Stimulated activated CD4-positive, alpha-beta T cell treated with anti-CD3 and anti-CD28 coated beads, Interleukin-1b, Interleukin-23, amount 100 ng/mL, for 48 hours (primary cell): ENCODE results near the gene DPY30.

ENCODE experiments used
- DNase-seq: peaks from one replicate; pipeline ENCODE4 v3.0.0-alpha.2; 2020

The DPY30 gene

DNA sequence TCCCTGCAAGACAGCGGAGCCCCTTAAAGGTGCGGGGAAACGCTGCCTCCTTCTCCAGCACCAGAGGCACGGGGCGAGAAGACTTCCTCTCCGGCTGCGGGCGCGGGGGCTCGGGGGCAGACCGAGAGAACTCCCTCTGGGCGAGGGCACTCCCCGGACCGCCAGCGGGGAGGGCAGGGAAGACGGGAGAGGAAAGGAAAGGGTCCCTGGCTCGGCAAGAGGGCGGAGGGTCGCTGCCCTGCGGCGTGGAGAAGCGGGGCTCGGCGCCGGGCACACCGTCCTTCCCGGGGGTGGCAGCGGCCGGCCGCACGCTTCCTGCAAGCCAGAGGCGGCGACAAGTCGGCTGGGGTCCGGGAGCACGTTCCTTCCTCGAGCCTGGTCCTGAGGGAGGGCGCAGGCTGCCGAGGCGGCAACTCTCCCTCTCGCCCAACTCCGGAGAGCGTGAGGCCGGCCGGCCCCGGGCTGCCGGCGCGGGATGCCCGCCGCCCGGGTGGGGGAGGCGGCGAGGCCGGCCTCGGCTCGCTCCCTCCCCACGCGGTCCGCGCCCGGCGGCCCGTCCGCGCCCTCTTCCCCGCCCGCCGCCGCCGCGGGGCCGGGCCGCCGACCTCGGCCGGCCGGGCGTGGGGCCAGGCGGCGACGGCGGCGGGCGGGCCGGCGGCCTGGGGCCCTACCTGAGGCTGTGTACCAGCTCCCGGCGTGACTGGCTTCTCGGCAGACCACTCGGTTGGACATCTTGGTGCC is 29.9 kb downstream of the DPY30 start:
- peak; percentile 28 for DNase-seq

DNA sequence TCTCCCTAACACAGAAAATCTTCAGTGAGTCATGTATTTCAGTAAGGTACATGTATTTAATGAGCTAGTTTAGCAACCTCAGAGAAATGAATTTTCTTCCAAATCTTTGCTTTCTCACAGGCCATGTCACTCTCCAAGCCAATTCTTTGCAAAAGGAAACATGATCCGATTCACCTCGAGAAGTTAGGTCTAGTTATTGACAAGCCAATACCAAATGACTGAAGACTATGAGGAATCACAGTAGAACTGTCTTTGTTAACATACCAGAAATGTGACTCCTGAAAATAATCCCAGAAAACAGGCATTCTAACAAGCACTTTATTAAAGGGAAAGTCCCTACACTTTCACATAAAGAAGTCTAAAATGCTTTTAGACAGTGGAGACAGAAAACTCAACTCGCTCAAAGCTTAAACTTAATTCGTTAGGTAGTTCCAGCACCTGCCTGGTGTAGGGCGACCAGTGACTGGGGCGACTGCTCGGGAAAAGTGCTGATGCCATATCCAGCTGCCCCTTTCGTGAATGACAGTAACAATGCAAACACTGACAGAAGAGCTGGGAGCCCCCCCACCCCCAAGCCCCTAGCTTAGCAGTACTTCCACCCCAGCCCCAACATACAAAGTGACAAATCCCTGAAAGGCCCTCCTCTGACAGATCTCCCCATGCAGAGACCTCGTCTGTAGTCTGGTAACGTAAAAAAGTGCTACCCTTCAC is 30.6 kb downstream of the DPY30 start:
- DNase-seq: peak; percentile 19

DNA sequence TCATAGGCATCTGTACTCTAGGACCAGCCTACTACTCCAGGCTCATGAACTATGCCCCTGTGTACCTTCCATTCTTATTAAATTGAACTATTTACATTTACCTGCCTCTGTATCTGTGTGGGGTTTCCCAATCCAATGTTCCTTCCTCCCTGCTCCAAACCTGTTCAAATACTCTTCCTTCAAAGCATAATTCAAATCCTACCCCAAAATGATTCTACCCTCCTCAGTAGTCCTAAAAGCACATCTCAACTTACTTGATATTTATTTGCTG is 32.5 kb downstream of the DPY30 start:
- no peak for DNase-seq

DNA sequence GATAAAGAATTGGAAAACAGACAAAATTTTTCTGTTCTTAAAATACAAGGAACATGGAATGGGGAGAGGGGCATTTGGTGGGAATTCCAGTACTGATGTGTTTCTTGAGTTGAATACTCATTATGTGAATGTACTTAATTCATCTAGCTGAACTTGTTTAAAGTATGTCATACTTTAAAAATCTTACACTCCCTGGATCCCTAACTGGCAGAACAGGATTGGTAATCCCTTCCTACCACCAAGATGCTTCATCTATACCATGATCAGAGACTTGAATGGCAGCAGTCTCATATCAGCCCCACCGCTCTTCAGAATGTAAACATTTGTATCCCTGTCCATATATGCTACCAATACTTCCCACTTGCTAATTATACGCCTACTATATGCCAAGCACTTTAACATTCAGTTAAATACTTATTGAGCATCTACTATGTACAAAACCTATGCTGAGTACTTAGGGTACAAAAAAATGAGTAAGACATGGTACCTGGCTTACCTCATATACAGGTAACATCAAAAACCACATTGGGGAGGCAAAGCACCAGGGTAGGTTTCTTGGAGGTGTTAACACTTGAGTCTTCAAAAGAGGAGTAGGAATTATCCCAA is 34.1 kb downstream of the DPY30 start:
- no peak for DNase-seq

DNA sequence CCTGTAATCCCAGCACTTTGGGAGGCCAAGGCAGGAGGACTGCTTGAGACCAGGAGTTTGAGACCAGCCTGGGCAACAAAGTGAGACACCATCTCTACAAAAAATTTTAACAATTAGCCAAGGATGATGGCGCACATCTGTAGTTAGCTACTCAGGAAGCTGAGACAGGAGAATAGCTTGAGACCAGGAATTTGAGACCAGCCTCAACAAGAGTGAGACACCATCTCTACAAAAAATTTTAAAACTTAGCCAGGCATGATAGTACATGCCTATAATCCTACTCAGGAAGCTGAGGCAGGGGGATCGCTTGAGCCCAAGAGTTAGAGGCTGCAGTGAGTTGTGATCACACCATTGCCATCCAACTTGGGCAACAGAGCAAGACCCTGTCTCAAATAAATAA is 35.8 kb downstream of the DPY30 start:
- no peak for DNase-seq

DNA sequence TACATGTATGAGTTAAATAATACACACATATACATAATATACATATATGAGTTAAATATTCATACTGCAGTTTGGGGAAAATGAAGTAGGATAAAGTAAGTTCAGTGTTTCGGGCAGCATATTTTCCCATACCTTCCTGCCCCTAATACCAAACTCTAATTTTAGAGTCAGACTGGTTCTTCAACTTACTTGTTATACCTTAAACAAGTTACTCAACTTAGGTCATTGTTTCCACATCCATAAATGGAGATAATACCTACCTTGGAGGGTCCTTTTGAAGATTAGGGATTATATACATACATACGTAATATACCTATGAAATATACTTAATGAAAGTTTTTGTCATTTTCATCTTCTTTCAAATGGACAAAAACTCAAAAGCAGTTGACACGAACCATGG is 37.2 kb downstream of the DPY30 start:
- DNase-seq: no peak

DNA sequence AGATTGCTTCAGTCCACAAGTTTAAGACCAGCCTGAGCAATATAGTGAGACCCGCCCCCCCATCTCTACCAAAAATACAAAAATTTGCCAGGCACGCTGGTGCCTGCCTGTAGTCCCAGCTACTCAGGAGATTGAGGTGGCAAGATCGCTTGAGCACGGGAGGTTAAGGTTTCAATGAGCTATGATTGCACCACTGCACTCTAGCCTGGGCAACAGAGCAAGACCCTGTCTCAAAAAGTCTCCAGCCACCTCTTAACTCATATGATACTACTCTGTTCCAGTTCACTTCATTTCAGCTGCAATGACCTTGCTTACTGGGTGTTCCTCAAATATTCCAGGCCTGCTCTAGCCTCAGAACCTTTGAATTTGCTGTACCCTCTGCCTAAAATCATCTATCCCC is 40.2 kb downstream of the DPY30 start:
- no peak for DNase-seq

DNA sequence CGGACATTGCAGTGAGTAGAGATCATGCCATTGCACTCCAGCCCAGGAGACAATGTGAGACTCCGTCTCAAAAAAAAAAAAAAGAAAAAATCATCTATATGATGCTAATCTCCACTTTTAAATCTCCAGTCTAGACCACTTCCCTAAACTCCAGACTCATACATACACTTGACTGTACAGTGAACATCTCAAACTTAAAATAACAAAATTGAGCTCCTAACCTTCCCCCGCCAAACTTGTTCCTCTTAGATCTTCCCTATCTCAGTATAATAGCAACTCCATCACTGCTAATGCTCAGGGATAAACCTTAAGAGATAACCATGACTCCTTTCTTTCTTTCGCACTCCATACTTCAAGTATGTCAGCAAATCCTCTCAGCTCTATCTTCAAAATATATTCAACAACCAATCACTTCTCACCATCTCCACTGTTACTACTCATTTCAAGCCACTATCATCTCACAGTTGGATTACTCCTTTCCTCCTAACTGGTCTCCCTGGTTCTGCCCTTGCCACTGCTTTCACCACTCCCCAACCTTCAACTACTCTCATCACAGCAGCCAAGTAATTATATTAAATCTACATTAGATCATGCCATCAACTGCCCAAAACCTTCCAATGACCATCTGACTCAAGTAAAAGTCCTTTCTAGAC is 40.7 kb downstream of the DPY30 start:
- DNase-seq: no peak

DNA sequence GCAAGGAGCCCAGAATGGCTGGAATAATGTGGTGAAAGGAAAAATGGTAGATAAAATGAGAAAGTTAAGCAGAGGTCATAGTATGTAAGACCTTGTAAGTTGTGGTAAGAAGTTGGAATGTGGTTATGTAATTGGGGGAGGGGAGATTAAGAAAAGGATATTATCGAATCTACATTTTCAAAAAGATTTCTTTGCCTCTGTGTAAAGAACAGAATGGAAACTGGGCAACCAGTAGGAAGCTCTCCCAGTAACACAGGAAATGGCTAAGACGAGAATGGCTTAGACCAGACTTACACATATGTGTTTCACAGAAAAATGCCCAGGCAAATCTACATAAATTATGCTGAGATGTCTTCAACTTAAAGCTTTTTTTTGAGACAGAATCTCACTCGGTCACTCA is 42.0 kb downstream of the DPY30 start:
- no peak for DNase-seq

DNA sequence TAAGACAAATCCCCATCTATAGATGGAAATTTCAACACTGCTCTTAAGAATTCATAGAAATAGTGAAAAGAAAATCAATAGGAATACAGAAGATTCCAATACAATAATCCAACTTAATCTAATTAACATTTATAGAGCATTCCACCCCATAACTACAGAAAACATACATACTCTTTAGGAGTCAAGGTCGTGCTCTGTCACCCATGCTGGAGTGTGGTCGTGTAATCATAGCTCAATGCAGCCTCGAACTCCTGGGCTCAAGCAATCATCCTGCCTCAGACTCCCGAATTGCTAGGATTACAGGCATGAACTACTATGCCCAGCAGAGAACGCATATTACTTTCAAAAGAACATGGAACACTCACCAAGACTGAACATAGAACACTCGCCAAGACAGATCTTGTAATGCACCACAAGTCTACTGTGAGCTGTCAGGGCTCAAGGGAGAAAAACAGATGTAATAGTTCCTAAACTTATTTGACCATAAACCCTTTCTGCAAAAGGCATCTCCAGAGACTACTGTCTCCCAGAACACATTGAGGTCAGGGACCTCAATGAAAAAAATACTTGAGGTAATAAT is 42.9 kb downstream of the DPY30 start:
- no peak for DNase-seq

DNA sequence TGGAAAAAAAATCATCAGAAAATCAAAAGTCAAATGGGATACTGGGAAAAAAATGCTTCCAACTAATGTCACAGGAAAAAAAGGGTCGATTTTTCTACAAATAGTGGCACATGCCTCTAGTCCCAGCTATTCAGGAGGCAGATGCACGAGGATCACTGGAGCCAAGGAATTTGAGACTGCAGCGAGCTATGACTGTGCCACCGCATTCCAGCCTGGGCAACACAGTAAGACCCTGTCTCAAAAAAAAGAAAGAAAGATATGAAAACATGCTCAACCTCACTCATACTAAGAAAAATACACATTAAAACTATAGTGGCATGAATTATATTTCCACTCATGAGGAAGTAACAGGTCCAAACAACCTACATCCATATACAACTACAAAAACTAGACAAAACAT is 46.7 kb downstream of the DPY30 start:
- no peak for DNase-seq

DNA sequence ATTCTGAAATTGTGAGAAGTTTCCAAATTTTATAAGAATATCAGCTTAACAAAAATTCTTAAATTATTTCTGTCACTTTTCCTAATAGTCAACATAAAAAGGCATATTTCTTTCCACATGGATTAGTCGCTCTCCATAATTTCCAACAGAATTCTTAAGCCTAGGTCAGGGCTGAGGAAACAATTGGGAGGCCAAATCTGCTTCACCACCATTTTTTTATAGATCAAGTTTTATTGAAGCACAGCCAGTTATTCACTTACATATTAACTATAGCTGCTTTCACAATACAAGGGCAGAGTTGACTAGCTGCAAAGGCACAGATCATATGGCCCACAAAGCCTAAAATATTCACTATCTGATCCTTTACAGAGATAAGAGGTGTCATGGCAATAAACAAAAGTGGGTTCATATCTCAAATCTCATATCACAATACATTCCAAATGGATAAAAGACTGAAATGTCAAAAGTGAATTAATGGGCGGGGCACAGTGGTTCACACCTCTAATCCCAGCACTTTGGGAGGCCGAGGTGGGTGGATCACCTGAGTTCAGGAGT is 47.5 kb downstream of the DPY30 start:
- DNase-seq: no peak

DNA sequence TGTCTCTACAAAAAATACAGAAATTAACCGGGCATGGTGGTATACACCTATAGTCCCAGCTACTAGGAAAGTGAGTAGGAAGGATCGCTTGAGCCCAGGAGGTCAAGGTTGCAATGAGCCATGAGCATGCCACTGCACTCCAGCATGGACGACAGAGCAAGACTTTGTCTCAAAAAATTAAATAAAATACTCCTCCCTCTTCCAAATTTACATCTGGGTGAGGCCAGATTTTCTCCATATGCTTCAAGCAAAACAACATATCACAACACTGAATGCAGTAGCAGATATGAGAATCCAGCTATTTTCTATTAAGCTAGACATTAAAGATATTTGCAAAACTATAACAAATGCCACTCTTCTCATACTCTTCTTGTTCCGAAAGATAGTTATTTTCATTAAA is 49.7 kb downstream of the DPY30 start:
- DNase-seq: no peak

DNA sequence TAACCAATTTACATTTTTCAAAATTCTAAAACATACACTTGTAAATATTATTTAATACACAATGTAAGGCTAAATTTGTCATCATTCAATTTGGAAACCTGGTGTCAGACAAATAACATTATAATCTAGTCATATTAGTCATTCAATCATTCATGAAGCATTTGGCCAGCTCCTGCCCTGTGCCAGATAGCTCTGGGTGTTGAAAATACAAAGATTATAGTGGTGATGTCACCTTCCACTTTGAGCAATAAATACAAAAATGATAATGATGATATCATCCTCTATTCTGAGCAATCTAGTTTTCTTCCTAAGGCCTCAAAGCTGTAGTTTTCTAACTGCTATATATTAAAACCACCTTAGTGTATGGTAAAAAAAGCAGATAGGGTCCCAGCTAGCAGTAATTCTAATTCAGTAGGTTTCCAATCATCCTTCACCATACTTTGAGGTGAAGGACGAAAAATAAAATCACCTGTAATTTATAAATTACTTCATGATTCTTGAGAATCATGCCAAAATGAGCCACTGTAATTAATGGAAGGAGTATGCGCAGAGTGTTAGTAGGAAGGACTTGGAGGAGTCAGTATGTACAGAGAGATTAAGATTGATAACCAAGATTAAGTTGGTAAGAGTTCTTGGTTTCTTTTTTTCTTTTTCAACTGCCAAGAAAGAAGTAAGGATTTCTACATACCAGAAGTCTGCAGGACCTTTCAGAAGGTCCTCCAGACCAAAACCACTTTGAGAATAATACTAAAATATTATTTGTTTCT is 52.0 kb downstream of the DPY30 start:
- DNase-seq: peak; percentile 27

DNA sequence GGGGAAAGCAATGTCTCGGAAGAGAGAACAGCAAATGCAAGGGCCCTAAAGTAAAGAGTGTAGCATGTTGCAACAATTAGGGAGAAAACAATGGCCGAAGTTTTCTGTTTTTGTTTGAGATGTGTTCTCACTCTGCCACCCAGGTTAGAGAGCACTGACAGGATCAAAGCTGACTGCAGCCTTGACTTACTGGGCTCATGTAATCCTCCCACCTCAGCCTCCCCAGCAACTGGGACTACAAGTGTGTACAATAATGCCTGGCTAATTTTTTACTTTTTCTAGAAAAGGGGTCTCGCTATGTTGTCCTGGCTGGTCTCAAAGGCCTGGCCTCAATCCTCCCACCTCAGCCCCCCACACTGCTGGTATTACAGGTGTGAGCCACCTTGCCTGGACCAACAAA is 52.7 kb downstream of the DPY30 start:
- DNase-seq: no peak

DNA sequence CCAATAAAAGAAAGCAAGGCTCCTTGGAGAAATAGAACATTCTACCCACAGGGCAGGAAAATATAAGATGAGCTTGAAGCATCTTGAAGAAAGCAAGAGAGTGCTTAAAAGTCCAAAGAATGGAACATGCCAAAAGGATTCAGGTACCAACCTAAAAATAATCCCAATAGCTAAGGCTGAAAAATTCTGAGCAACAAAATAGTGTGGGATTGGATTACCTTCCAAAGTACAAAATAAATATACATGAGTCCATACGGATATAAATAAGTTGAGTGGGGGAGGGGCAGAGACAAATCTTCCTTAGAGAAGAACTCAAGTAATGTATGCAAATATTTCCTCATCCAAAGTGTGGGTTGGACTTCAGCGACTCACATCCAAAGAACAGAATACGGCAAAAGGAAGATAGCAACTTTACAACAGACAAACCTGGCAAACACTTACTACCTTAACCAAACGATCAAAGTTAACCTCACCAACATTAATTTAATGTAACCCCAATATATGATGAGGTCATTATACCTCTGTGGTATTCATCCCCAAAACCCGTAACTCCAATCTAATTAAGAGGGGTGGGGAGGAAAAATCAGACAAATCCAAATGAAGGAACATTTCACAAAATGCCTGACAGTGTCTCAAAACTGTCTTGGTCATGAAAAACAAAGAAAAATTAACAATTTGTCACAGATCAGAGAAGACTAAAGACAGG is 55.7 kb downstream of the DPY30 start:
- no peak for DNase-seq

DNA sequence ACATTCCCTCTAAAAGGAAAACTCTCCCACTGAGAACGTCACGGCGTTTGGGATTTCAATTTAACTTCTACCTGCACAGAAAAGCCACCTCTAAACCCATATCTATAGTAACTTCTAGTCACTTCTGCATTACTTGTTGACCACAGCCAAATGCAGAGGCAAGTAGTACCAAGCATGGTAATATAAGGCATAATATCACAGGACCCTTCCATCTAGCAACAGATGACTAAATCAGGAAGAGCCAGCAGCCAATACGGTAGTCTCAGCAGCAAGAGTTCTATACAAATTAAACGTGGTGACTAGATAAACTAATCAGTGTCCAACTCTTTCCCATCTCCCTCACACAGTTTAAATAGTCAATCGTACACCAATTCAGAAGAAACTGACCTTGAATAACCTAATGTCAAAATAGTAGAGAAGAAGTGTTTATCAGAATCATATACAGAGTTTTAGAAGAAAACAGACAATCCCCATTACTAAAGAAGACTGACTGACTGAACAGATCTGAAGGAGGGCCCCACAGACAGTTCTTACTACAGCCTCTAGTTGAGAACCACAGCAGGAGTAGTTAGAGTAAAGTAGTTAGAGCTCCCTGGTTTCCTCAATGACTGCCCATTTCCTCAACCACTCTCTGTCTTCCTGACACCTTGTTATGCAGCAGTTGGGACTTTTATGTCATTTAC is 58.8 kb downstream of the DPY30 start:
- no peak for DNase-seq

DNA sequence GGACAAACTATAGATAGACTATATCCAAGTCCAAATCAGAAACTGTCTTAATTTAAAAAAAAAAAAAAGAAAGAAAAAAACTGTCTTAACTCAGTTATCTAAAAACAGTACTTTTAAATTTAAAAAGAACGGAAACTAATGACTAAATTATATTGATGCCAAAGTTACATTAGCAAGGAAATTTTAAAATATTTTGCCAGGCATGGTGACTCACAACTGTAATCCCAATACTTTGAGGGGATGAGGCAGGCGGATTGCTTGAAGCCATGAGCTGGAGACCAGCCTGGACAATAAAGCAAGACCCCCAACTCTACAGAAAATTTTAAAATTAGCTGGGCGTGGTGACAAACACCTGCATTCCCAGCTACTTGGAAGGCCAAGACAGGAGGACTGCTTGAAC is 59.6 kb downstream of the DPY30 start:
- DNase-seq: no peak

DNA sequence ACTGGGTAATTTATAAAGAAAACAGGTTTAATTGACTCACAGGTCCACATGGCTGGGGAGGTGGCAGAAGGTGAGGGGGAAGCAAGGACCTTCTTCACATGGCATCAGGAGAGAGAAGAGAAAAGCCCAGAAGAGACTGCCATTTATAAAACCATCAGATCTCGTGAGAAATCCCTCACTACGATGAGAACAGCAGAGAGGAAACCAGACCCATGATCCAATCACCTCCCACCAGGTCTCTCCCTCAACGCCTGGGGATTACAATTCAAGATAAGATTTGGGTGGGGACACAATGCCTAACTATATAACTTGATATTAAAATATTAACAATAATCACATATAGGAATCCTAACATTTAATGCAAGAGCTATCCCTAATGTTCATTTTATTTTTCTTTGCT is 60.6 kb downstream of the DPY30 start:
- DNase-seq: no peak

DNA sequence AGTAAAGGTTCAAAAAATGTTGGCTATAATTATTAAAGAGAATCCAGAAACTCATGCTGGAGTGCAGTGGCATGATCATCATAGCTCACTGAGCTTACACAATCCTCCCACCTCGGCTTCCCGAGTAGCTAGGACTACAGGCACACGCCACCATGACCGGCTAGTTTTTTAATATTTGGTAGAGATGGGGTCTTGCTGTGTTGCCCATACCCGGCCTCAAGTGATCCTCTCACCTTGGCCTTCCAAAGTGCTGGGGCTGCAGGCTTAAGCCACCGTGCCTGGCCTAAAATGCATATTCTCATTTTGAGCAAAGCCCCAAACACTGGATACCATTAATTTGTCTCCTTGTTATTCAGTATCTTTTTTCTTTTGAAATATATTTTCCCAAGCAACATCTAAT is 61.2 kb downstream of the DPY30 start:
- DNase-seq: no peak
